GM21360 (cell line): Measurements from ENCODE around the gene ADAMTSL4.
"Not testable (repeated sequence)": the region's sequence is repeated elsewhere in the genome, so short reads cannot be mapped to it uniquely, and the experiment has no call there.

ENCODE experiments used
- ATAC-seq: cut with Tn5 transposase; IDR thresholded peaks from one replicate; pipeline ENCODE4 v1.9.1; 2021; ENCODE audit warnings: mild to moderate bottlenecking, moderate library complexity; ENCODE audit not compliant: unreplicated experiment

ADAMTSL4 gene

GRCh38 chr1:150566589-150567340 lies 17.6 kb downstream of the ADAMTSL4 start:
- no peak for ATAC-seq

GRCh38 chr1:150567341-150567716 lies 18.1 kb downstream of the ADAMTSL4 start:
- ATAC-seq: no peak

GRCh38 chr1:150567717-150568593 lies 18.7 kb downstream of the ADAMTSL4 start:
- no peak for ATAC-seq

DNA sequence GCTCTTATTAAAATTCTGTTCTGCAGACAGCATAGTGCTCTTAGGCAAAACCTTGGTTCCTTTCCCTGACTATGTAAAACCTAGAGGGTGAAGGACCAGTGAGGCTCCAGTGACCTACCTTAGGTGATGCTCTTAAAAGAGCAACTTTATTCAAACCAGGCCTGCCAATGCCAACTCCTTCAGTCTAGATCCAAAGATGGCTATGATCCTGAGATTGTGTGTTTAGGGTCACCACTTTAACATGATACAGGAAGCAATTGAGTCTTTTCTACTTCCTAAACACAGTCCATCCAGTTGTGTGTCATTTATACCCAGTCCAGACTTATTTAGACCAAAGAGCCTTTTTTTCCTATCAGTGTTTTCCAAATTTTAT lies 19.4 kb downstream of the ADAMTSL4 start:
- ATAC-seq: no peak

DNA sequence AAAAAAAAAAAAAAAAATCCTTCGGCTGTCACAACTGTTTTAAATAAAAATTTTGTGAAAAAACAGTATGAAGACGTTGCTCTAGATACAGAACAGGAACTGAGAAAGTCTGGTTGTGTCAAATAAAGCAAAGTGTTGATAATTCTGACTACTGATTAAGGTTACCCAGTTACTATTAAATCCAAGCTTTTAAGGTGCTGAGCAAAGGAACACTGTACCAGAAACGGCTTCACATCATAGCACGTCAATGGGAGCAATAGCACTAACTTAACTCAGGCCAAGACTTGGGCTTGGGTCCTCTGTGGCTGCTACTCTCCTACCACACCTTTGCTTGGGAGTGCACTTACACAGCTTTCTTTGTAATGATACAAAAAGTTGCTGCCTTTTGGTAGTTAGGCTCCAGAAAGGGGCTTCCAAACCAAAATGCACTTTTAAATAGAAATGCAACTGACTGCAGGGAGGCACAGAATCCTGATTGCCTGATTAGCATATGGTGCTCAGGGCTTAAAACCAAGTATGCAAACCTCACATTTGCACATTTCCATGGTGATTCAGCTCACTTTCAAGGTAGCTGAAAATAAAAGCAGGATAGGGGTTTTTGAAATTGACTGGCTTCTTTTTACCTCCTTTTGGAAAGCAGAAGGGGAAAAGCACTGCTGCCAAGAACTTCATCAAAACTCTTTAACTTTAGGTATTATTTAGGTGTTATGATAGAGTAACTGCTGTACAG lies 23.9 kb downstream of the ADAMTSL4 start:
- ATAC-seq: no peak

DNA sequence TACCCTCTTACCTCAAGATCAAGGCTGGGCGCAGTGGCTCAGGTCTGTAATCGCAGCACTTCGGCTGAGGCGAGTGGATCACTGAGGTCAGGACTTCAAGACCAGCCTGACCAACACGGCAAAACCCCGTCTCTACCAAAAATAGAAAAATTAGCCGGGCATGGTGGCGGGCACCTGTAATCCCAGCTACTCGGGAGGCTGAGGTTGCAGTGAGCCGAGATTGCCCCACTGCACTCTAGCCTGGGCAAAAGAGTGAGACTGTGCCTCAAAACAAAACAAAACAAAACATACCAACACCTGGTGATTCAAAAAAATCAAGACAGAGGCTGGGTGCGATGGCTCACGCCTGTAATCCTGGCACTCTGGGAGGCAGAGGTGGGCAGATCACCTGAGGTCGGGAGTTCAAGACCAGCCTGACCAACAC lies 24.5 kb downstream of the ADAMTSL4 start:
- ATAC-seq: not testable (repeated sequence)

- ATAC-seq: no peak
Measured at GRCh38 chr1:150574260-150575071, 25.3 kb downstream of the ADAMTSL4 start.

- ATAC-seq: no peak
Measured at GRCh38 chr1:150575072-150575489, 25.9 kb downstream of the ADAMTSL4 start.

GRCh38 chr1:150575518-150576366 lies 26.5 kb downstream of the ADAMTSL4 start:
- no peak for ATAC-seq

DNA sequence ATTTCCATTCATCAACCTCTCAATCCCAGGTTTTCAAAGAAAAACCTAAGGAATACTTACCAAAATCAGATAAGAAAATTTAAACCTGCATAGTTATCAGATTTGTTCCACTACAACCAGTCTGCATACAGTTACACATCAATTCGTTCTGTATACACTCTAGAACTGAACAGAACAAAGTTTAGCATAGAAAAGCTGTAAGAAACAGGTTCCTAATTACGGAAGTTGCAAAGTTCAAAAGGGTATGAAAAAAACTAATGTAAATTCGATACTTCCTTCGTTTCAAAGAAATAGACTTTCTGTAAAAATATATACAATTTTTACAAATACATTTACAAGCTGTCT lies 27.1 kb downstream of the ADAMTSL4 start:
- ATAC-seq: no peak

DNA sequence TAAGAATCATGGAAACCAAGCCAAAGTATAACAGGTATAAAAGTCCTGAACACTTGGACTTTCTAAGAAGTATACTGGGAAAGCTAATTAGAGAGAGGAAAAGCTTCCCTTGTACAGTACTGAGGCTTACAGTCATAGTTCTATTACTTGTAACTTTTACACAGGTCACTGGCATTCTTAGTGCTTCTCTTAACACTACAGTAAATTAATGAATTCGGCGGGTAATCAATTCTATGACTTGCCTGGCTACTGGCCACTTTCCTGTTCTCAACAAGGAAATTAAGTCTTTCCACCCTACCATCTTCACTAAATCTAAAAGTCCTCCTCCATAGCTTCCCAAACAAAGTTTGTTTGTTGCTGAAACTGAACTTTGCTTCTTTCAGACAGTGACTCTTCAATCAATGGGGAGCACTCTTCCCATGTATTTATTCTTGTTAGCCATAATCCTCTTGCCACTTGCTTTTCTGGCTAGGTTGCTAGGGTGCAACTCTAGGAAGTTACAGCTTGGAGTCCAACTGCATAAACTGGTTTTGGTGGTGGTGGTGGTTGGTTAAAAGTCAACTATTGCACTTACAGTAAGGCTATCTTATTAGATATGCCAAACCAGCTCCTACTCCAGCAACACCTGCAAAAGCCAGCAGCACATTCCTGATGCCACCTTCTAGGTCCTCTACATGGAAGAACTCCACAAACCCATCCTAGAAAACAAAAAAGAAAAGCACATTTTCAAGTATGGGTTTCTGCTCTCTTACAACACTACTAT lies 27.8 kb downstream of the ADAMTSL4 start:
- ATAC-seq: no peak

GRCh38 chr1:150577557-150578271 lies 28.5 kb downstream of the ADAMTSL4 start:
- ATAC-seq: no peak

GRCh38 chr1:150578272-150579109 lies 29.3 kb downstream of the ADAMTSL4 start:
- ATAC-seq: no peak

GRCh38 chr1:150579110-150579944 lies 30.1 kb downstream of the ADAMTSL4 start, which contains the start of gene MCL1:
MCL1 (minus strand) TSS chr1:150579610; CDS start chr1:150579530, 80 bp downstream.
- peak; percentile 82 for ATAC-seq

- ATAC-seq: no peak
Measured at GRCh38 chr1:150579945-150580642, 30.9 kb downstream of the ADAMTSL4 start.

GRCh38 chr1:150580966-150581365 lies 31.8 kb downstream of the ADAMTSL4 start:
- ATAC-seq: not testable (repeated sequence)
